Right ventricle myocardium inferior (tissue), 1 donor: Measurements from ENCODE around the gene ATP4A. TPM values are rescaled to one million over a fixed set of nuclear protein-coding genes. Genes with fewer than 3 reads are reported as not detected.

Source experiments
- ATAC-seq: fragments of 200-7000 bp; cut with Tn5 transposase; one replicate; pipeline ENCODE4 v1.9.1; 2020; ENCODE audit warnings: mild to moderate bottlenecking, moderate library complexity
- DNase-seq: peaks from one replicate; pipeline ENCODE4 v3.0.0; 2021; ENCODE audit errors: missing footprints
- intact Hi-C: fragments of 100-400 bp; cut with DNase I; formaldehyde crosslinking; loops from one replicate; pipeline ENCODE4 v1.11.0; 2022
- total RNA-seq: library from RNA; stranded (reverse); fragmentation: NEBNext Ultra II Directional; extraction: Animal tissue kit (Norgen Biotek cat#: 25700); gene quantifications from one replicate; pipeline ENCODE4 v1.2.1, GENCODE V29; 2021
- donor health status: DM: no; HTN: yes; CAD: no; lungs with severe emphysema.

Gene ATP4A
- total RNA-seq, 1 donor from 2014 or later: not detected

- ATAC-seq (no peak), DNase-seq (no peak)
- intact Hi-C loops: no loop called here
These were observed 52.1 kb downstream of the ATP4A start for GRCh38 chr19:35511337-35511736.

- DNase-seq: no peak
- ATAC-seq: no peak
- intact Hi-C loops: no loop called here
These were observed 52.9 kb downstream of the ATP4A start for GRCh38 chr19:35510626-35510964.

- ATAC-seq: no peak
- DNase-seq: peak; percentile 85
- intact Hi-C loops: no loop called here
These were observed 53.4 kb downstream of the ATP4A start for GRCh38 chr19:35509861-35510625.

GRCh38 chr19:35509018-35509652 is 54.3 kb downstream of the ATP4A start:
- DNase-seq (no peak), ATAC-seq (no peak)

GRCh38 chr19:35508129-35508528 is 55.3 kb downstream of the ATP4A start:
- ATAC-seq (no peak), DNase-seq (no peak)
- intact Hi-C loops: no loop called here

More at GRCh38 chr19:35509018-35509652, 54.3 kb downstream of the ATP4A start:
- intact Hi-C loops: no loop called here

GRCh38 chr19:35507561-35507960 is 55.9 kb downstream of the ATP4A start:
- intact Hi-C loops: no loop called here
- ATAC-seq (no peak), DNase-seq (no peak)

GRCh38 chr19:35506011-35506410 is 57.4 kb downstream of the ATP4A start:
- intact Hi-C loops: no loop called here
- no peak for DNase-seq
- no peak for ATAC-seq

GRCh38 chr19:35502751-35503150 is 60.7 kb downstream of the ATP4A start:
- no peak for DNase-seq
- peak; percentile 28 for ATAC-seq
- intact Hi-C loops: no loop called here

- DNase-seq: no peak
- intact Hi-C loops: no loop called here
- ATAC-seq: peak; percentile 10
These were observed 61.8 kb downstream of the ATP4A start for GRCh38 chr19:35501684-35502083.

- ATAC-seq (no peak), DNase-seq (no peak)
- intact Hi-C loops: no loop called here
These were observed 62.8 kb downstream of the ATP4A start for GRCh38 chr19:35500611-35501010.

Other genes with a start within 250 kb of the ATP4A start
- 0.19 TPM for gene CD22, start 234.5 kb downstream of the ATP4A start, total RNA-seq
- gene FFAR1, start 215.8 kb downstream of the ATP4A start, total RNA-seq: not detected
- gene FFAR3, start 205.2 kb downstream of the ATP4A start, total RNA-seq: 0.14 TPM
- gene GPR42, start 192.6 kb downstream of the ATP4A start, total RNA-seq: not detected
- gene FFAR2, start 115.4 kb downstream of the ATP4A start, total RNA-seq: 0.32 TPM
- gene KRTDAP, start 73.2 kb downstream of the ATP4A start, total RNA-seq: not detected
- 3.4 TPM for gene DMKN, start 50.0 kb downstream of the ATP4A start, total RNA-seq
- gene SBSN, start 35.3 kb downstream of the ATP4A start, total RNA-seq: not detected
- not detected for gene GAPDHS, start 30.2 kb downstream of the ATP4A start, total RNA-seq
- gene TMEM147, start 18.0 kb downstream of the ATP4A start, total RNA-seq: 84.6 TPM
- gene PMIS2, start 22.5 kb upstream of the ATP4A start, total RNA-seq: not detected
- 5.2 TPM for gene HAUS5, start 49.1 kb upstream of the ATP4A start, total RNA-seq
- gene RBM42, start 65.4 kb upstream of the ATP4A start, total RNA-seq: 51.5 TPM
- gene ETV2, start 78.1 kb upstream of the ATP4A start, total RNA-seq: 0.68 TPM
- gene COX6B1, start 84.7 kb upstream of the ATP4A start, total RNA-seq: 1,537 TPM
- not detected for gene UPK1A, start 102.9 kb upstream of the ATP4A start, total RNA-seq
- gene ZBTB32, start 140.9 kb upstream of the ATP4A start, total RNA-seq: not detected
- 12.7 TPM for gene KMT2B, start 154.3 kb upstream of the ATP4A start, total RNA-seq
- 5.1 TPM for gene IGFLR1, start 178.8 kb upstream of the ATP4A start, total RNA-seq
- gene U2AF1L4, start 181.8 kb upstream of the ATP4A start, total RNA-seq: 19.5 TPM
- gene PSENEN, start 182.0 kb upstream of the ATP4A start, total RNA-seq: 44.7 TPM
- gene LIN37, start 184.9 kb upstream of the ATP4A start, total RNA-seq: 8.2 TPM
- 662 TPM for gene HSPB6, start 193.4 kb upstream of the ATP4A start, total RNA-seq
- gene PROSER3, start 194.5 kb upstream of the ATP4A start, total RNA-seq: 5.1 TPM
- gene ARHGAP33, start 211.9 kb upstream of the ATP4A start, total RNA-seq: 4.2 TPM
- gene PRODH2, start 249.2 kb upstream of the ATP4A start, total RNA-seq: not detected